GM12892 (cell line): ENCODE measurements around the gene CIZ1.

ENCODE experiments used
- POLR2A ChIP-seq: IDR thresholded peaks from 2 replicates; pipeline ENCODE4 v1.6.1; 2011; ENCODE audit warnings: low read depth, low read length, control low read depth
- POLR2AphosphoS5 ChIP-seq: IDR thresholded peaks from 2 replicates; pipeline ENCODE4 v1.6.1; 2011; ENCODE audit warnings: low read depth, low read length, control low read depth

DNA sequence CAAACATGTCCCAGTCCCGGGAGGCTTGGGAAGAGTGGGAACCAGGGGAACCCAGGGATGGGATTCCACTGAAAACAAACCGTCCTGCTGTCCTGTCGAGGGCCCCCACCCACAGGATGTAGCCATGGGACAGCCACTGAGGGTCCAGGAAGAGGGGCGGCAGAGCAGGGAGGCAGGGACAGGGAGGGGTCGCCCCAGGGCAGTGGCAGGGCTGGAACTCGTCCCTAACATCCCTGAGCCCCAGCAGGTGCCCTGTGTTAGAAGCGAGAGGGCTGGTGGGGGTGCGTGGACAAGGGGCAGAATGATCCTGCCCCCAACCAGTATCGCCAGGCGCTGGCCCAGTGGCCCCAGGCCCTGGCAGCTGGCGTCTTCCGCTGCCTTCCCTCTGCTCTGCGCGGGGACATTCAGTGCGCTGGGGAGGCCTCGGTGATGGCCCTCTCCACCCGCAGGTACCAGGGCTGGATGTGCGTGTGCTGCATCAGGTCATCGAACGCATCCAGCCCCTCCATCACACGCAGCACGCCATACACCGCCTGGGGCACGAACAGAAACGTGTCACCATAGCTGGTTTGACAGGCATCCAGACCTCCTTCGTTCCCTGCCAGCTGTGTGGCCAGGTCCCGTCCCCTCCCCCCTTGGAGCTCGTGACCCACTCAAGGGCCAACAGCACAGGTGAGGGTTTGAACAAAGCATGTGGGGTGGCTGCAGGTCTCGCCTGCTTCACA, 70.5 kb downstream of the CIZ1 start:
- peak; percentile 16; the same call in 1 of the 2 replicates for TF ChIP-seq POLR2A
- no peak for TF ChIP-seq POLR2AphosphoS5
